Loucy (cell line): ENCODE measurements around the gene DNAJC1.
"Not testable (repeated sequence)": the region's sequence is repeated elsewhere in the genome, so short reads cannot be mapped to it uniquely, and the experiment has no call there.

Experiments
- H2AFZ ChIP-seq: fragments of 200-600 bp; sonication (generic); 2 replicates; pipeline ENCODE4 v1.6.0; 2016; ENCODE audit warnings: antibody characterized with exemption, mild to moderate bottlenecking, low read length, moderate library complexity
- H3F3A ChIP-seq: fragments of 200-600 bp; 2 replicates; pipeline ENCODE4 v1.6.0; 2016; ENCODE audit warnings: antibody characterized with exemption, low read depth, mild to moderate bottlenecking
- H3K27me3 ChIP-seq: fragments of 200-600 bp; sonication (generic); 2 replicates; pipeline ENCODE4 v1.6.1; 2014; ENCODE audit warnings: low read length, mild to moderate bottlenecking; ENCODE audit not compliant: insufficient read depth, poor library complexity, severe bottlenecking
- H3K36me3 ChIP-seq: fragments of 200-600 bp; sonication (generic); 2 replicates; pipeline ENCODE4 v1.6.1; 2016; ENCODE audit warnings: low read length; ENCODE audit not compliant: insufficient read depth
- H3K4me1 ChIP-seq: fragments of 200-600 bp; sonication (generic); 2 replicates; pipeline ENCODE4 v1.5.1; 2014; ENCODE audit warnings: low read length, mild to moderate bottlenecking; ENCODE audit not compliant: insufficient read depth, poor library complexity, severe bottlenecking
- H3K4me2 ChIP-seq: fragments of 200-600 bp; sonication (generic); 2 replicates; pipeline ENCODE4 v1.6.0; 2014; ENCODE audit warnings: antibody characterized with exemption, low read length, low read depth, mild to moderate bottlenecking; ENCODE audit not compliant: poor library complexity, severe bottlenecking
- H3K4me3 ChIP-seq: fragments of 200-600 bp; sonication (generic); 2 replicates; pipeline ENCODE4 v1.5.1; 2014; ENCODE audit warnings: low read length, mild to moderate bottlenecking, mixed read lengths; ENCODE audit not compliant: poor library complexity, severe bottlenecking
- H3K79me2 ChIP-seq: fragments of 200-600 bp; sonication (generic); 2 replicates; pipeline ENCODE4 v1.6.1; 2014; ENCODE audit warnings: low read length; ENCODE audit not compliant: insufficient read depth
- H3K9ac ChIP-seq: fragments of 200-600 bp; sonication (generic); 2 replicates; pipeline ENCODE4 v1.6.0; 2014; ENCODE audit warnings: mild to moderate bottlenecking, low read depth, low read length, moderate library complexity; ENCODE audit not compliant: poor library complexity, severe bottlenecking
- H3K9me2 ChIP-seq: fragments of 200-600 bp; sonication (generic); replicated peaks from 2 replicates; pipeline ENCODE4 v1.6.1; 2016; ENCODE audit warnings: low read depth, low read length, mixed read lengths
- H3K9me3 ChIP-seq: fragments of 200-600 bp; sonication (generic); 2 replicates; pipeline ENCODE4 v1.6.1; 2014; ENCODE audit warnings: mild to moderate bottlenecking, antibody characterized with exemption, low read length, low read depth; ENCODE audit not compliant: insufficient read depth
- H4K20me1 ChIP-seq: fragments of 200-600 bp; sonication (generic); 2 replicates; pipeline ENCODE4 v1.6.0; 2014; ENCODE audit warnings: antibody characterized with exemption, low read length, mild to moderate bottlenecking; ENCODE audit not compliant: insufficient read depth, poor library complexity, severe bottlenecking
- EZH2phosphoT487 ChIP-seq: fragments of 200-600 bp; IDR thresholded peaks from 2 replicates; pipeline ENCODE4 v1.6.1; 2018; ENCODE audit warnings: antibody characterized with exemption, mild to moderate bottlenecking, moderate library complexity, borderline replicate concordance
- TF ChIP-seq, protein P1 (sequence below): fragments of 200-600 bp; sonication (generic); conservative IDR thresholded peaks from 2 replicates; pipeline ENCODE4 v1.5.1; 2014; ENCODE audit warnings: mild to moderate bottlenecking, antibody characterized with exemption, low read length

DNAJC1 gene

DNA sequence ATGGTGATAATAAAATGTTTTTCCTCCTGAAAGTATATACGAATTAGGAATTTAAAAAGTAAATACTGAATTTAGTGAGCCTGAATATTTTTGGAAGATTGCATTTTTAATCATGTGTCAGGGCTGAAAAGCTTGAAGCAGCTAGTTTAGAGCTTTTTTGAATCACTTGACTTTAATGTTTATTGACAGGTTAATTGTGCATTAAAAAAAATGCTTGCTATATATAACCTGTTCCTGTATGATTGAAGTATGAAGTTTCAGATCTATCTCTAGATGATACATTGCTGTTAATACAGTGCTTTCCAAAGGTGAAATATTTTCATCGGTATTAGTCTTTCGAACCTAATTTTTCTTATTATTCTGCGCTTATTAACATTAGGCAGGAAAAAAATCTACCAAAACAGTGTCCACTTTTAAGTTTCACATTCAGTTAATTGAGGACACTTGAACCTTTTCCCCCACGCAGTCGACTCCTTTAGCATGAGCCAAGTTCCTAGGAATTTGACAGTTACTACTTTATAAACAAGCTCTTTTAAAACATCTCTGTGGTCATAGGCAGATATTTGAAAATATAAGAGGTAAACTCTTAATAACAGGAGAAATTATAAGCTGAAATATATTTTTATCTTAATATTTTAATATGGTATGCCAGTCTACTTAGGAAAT lies 282.4 kb downstream of the DNAJC1 start:
- peaks cover 26% of the 10 kb centered on the region; the same call in 1 of the 2 replicates for H3K36me3 ChIP-seq
- H3K9me2 ChIP-seq, result no peaks in the 10 kb centered on the region
- H2AFZ ChIP-seq, result no peak overlapping the region
- H3K4me3 ChIP-seq, result no peak overlapping the region
- H3K9ac ChIP-seq, result no peak overlapping the region
- H3K4me2 ChIP-seq, result no peak overlapping the region
- peaks cover 11% of the 10 kb centered on the region for H3K4me1 ChIP-seq
- peaks cover 36% of the 10 kb centered on the region for H4K20me1 ChIP-seq
- no peaks in the 10 kb centered on the region for H3K9me3 ChIP-seq
- no peak for TF ChIP-seq EZH2phosphoT487
- TF ChIP-seq, protein P1, sequence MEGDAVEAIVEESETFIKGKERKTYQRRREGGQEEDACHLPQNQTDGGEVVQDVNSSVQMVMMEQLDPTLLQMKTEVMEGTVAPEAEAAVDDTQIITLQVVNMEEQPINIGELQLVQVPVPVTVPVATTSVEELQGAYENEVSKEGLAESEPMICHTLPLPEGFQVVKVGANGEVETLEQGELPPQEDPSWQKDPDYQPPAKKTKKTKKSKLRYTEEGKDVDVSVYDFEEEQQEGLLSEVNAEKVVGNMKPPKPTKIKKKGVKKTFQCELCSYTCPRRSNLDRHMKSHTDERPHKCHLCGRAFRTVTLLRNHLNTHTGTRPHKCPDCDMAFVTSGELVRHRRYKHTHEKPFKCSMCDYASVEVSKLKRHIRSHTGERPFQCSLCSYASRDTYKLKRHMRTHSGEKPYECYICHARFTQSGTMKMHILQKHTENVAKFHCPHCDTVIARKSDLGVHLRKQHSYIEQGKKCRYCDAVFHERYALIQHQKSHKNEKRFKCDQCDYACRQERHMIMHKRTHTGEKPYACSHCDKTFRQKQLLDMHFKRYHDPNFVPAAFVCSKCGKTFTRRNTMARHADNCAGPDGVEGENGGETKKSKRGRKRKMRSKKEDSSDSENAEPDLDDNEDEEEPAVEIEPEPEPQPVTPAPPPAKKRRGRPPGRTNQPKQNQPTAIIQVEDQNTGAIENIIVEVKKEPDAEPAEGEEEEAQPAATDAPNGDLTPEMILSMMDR, result no peak
- no peaks in the 10 kb centered on the region for H3K27me3 ChIP-seq
- no peaks in the 10 kb centered on the region for H3F3A ChIP-seq
- H3K79me2 ChIP-seq, result peaks cover 6% of the 10 kb centered on the region; the same call in 1 of the 2 replicates

DNA sequence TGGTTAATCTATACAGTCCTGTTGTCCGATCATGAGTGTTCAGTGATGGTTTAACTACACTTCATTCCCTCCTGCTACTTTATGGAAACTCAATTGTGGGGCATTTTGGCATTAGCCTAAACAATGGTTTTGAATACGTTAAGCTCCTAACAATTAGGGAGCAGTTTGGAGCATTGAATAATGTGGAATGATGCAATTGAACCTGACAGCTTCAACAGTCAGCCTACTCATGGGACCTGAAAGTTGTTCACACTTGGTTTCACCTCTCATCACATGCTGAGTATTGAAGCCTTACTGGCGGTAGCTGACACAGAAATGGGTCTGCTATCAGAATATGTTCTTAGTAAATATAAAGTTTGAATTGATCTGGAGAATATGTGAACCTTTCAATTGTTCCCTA lies 283.4 kb downstream of the DNAJC1 start:
- TF ChIP-seq, protein P1, result no peak
- TF ChIP-seq EZH2phosphoT487, result no peak
- Histone ChIP-seq H3F3A (no peaks in the 10 kb centered on the region), H3K79me2 (peaks cover 3% of the 10 kb centered on the region; the same call in 1 of the 2 replicates), H3K4me1 (peaks cover 9% of the 10 kb centered on the region), H3K4me2 (no peak overlapping the region), H3K4me3 (no peak overlapping the region), H2AFZ (no peak overlapping the region), H3K27me3 (no peaks in the 10 kb centered on the region), H3K9ac (no peak overlapping the region), H3K9me2 (no peaks in the 10 kb centered on the region), H3K9me3 (no peaks in the 10 kb centered on the region), H4K20me1 (peaks cover 33% of the 10 kb centered on the region), H3K36me3 (peaks cover 34% of the 10 kb centered on the region; the same call in 1 of the 2 replicates)

DNA sequence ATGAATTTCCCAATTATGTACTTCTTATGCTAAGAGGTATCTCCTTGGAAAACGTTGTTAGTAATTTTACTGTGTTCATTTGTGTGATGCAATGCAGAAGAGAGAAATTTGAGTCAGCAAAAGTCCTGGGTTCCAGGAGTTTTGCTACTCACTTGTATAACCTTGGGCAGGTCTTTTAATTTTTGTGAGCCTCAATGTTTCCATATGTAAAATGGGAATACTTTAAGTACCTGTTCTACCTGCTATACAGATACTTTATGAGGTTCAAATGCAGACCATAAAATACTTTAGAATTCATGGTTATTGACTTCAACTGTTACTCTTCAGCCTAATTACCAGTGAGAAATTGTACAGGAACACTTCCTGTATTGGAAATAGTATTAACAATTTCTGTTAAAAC lies 284.0 kb downstream of the DNAJC1 start:
- no peak overlapping the region for H3K9ac ChIP-seq
- H3F3A ChIP-seq, result no peaks in the 10 kb centered on the region

DNA sequence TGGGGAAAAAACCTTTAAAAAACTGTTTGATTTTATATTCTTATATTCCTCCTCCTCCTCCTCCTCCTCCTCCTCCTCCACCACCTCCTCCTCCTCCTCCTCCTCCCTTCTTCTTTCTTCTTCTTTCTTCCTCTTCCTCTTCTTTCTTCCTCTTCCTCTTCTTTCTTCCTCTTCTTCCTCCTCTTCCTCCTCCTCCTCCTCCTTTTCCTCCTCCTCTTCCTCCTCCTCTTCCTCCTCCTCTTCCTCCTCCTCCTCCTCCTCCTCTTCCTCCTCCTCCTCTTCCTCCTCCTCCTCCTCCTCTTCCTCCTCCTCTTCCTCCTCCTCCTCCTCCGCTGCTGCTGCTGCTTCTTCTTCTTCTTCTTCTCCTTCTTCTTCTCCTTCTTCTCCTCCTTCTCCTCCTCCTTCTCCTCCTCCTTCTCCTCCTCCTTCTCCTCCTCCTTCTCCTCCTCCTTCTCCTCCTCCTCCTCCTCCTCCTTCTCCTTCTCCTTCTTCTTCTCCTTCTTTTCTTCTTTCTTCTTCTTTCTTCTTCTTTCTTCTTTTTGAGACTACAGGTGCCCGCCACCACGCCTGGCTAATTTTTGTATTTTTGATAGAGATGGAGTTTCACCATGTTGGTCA lies 286.0 kb downstream of the DNAJC1 start:
- H3K27me3 ChIP-seq, H3K79me2 ChIP-seq, H2AFZ ChIP-seq, H3K4me3 ChIP-seq, H3K9ac ChIP-seq, H3K4me1 ChIP-seq, H3K9me3 ChIP-seq, H3F3A ChIP-seq, H3K9me2 ChIP-seq, H3K4me2 ChIP-seq: not testable (repeated sequence)
- peaks cover 12% of the 10 kb centered on the region for H4K20me1 ChIP-seq
- peaks cover 59% of the 10 kb centered on the region; the same call in 1 of the 2 replicates for H3K36me3 ChIP-seq

More for the DNA sequence above, 284.0 kb downstream of the DNAJC1 start:
- TF ChIP-seq, protein P1, result no peak
- peaks cover 29% of the 10 kb centered on the region for H4K20me1 ChIP-seq
- H3K4me1 ChIP-seq, result peaks cover 4% of the 10 kb centered on the region
- H3K79me2 ChIP-seq, result no peaks in the 10 kb centered on the region
- H3K27me3 ChIP-seq, result no peaks in the 10 kb centered on the region
- H2AFZ ChIP-seq, result no peak overlapping the region
- no peak overlapping the region for H3K4me2 ChIP-seq
- no peak overlapping the region for H3K4me3 ChIP-seq
- H3K36me3 ChIP-seq, result peaks cover 40% of the 10 kb centered on the region; the same call in 1 of the 2 replicates
- no peaks in the 10 kb centered on the region for H3K9me3 ChIP-seq
- no peaks in the 10 kb centered on the region for H3K9me2 ChIP-seq
